Stomach (tissue), 4 donors: ENCODE measurements around the gene TPST2.

Experiments used
- CTCF ChIP-seq, 7 experiments: fragments of 450-650 bp in 4 of 7; fragments of 200-600 bp in 3 of 7; sonication (generic) in 3 of 7; IDR thresholded peaks; one replicate each; pipeline ENCODE4 v1.5.1; 2016 to 2019; ENCODE audit warnings: antibody characterized with exemption in 7 of 7, control low read depth in 2 of 7, mild to moderate bottlenecking in 1 of 7
- POLR2A ChIP-seq, 4 donors: fragments of 450-650 bp; IDR thresholded peaks; one replicate each; pipeline ENCODE4 v1.6.1; 2016; ENCODE audit warnings: antibody characterized with exemption in 4 of 4, control low read depth in 2 of 4, mild to moderate bottlenecking in 1 of 4, moderate library complexity in 1 of 4

GRCh38 chr22:26545385-26545784, 44.5 kb downstream of the TPST2 start:
- TF ChIP-seq CTCF (IDR thresholded peaks at IDR 0.05): no peak
- no peak for TF ChIP-seq POLR2A (IDR thresholded peaks at IDR 0.05)
